ENCODE measurements around the gene ARAP1.

DNA sequence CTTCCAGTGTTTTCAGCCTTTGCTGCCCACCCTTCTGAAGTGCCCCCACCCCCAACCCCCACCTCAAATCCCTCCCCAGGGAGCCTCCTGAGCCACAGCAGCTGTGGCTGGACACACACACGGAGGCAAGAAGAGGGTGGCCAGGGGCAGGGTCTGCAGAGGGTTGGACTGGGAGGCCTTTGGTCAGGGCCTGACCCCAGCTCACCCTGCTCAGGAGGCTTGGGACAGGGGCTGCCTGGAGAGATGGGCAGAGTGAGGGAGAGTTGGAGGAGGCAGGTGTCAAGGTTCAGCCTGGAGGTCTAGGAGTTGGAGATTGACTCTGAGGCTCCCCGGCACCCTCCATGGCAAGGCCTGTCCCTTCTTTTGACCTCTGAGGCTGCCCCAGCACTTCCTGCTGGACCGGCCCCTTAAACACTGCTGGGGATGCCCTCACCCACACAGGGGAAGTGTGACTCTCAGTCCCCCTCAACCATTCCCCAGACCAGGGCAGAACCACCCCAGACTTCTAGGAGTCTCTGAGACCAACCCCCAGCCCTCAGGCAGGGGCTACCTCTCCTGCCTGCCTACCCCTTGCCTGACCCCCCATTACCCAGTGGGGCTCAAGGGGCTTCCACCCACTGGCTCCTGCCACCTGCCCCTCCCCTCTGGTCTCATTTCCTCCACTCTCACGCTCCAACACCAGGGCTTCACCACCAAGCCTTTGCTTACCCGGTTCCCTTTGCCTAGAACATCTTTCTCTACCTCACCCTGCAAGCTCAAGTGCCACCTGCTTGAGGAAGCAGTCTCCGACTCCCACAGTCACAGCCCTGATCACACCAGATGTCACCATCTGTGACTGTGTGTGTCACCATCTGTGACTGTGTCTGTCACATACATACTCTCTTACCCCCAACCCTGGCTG is 8.6 kb downstream of the ARAP1 start:
- TF ChIP-seq POLR2AphosphoS5 (IDR thresholded peaks at IDR 0.05) (no peak), POLR2A (IDR thresholded peaks at IDR 0.05) (no peak)
- TF ChIP-seq, protein P1, sequence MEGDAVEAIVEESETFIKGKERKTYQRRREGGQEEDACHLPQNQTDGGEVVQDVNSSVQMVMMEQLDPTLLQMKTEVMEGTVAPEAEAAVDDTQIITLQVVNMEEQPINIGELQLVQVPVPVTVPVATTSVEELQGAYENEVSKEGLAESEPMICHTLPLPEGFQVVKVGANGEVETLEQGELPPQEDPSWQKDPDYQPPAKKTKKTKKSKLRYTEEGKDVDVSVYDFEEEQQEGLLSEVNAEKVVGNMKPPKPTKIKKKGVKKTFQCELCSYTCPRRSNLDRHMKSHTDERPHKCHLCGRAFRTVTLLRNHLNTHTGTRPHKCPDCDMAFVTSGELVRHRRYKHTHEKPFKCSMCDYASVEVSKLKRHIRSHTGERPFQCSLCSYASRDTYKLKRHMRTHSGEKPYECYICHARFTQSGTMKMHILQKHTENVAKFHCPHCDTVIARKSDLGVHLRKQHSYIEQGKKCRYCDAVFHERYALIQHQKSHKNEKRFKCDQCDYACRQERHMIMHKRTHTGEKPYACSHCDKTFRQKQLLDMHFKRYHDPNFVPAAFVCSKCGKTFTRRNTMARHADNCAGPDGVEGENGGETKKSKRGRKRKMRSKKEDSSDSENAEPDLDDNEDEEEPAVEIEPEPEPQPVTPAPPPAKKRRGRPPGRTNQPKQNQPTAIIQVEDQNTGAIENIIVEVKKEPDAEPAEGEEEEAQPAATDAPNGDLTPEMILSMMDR (IDR thresholded peaks at IDR 0.05): no peak
